Thyroid gland (tissue), 4 donors: ENCODE measurements around the gene CATSPER4. TPM values are rescaled to one million over a fixed set of nuclear protein-coding genes. Genes with fewer than 3 reads are reported as not detected.

Experiments
- DNase-seq, 2 donors: peaks; one replicate each; pipeline ENCODE4 v3.0.0-alpha.2; 2019
- H3K27ac ChIP-seq, 3 donors: fragments of 200-600 bp; sonication (generic); 1 replicate in 2 of 3; 2 replicates in 1 of 3; pipeline ENCODE4 v1.5.1; 2016 to 2019; ENCODE audit warnings: mild to moderate bottlenecking in 1 of 3, moderate library complexity in 1 of 3
- H3K27me3 ChIP-seq: fragments of 200-600 bp; sonication (generic); one replicate; pipeline ENCODE4 v1.5.1; 2019
- H3K36me3 ChIP-seq, 2 donors: fragments of 200-600 bp; sonication (generic); one replicate each; pipeline ENCODE4 v1.5.1; 2016 to 2019
- H3K4me1 ChIP-seq, 2 donors: fragments of 200-600 bp; sonication (generic); one replicate each; pipeline ENCODE4 v1.5.1; 2017 to 2019
- H3K4me3 ChIP-seq, 3 donors: fragments of 200-600 bp; sonication (generic); replicated peaks in 1 of 3; 1 replicate in 2 of 3; 2 replicates in 1 of 3; pipeline ENCODE4 v1.5.1; 2016; ENCODE audit warnings: mild to moderate bottlenecking in 1 of 3
- H3K9me3 ChIP-seq: fragments of 200-600 bp; sonication (generic); one replicate; pipeline ENCODE4 v1.5.1; 2017
- POLR2A ChIP-seq, 2 donors: fragments of 450-650 bp; IDR thresholded peaks; one replicate each; pipeline ENCODE4 v1.6.1; 2017; ENCODE audit warnings: antibody characterized with exemption in 2 of 2, mild to moderate bottlenecking in 2 of 2, moderate library complexity in 1 of 2
- WGBS, 2 donors: methylation state at CpG; one replicate each; pipeline ENCODE4 v1.1.5; 2017; 5-methylcytosine and 5-hydroxymethylcytosine counted together
- intact Hi-C: fragments of 100-400 bp; cut with DNase I; formaldehyde crosslinking; loops from one replicate; pipeline ENCODE4 v1.15.1; 2023
- total RNA-seq, 4 donors: library from RNA; depleted of rRNA; stranded (reverse); fragments of >200 nt; gene quantifications; one replicate each; pipeline ENCODE4 v1.2.3, GENCODE V29; 2016
- TF ChIP-seq, protein P1 (sequence below), 6 experiments: fragments of 200-600 bp in 3 of 6; fragments of 450-650 bp in 3 of 6; sonication (generic) in 3 of 6; IDR thresholded peaks; one replicate each; pipeline ENCODE4 v1.5.1; 2016 to 2019; ENCODE audit warnings: antibody characterized with exemption in 6 of 6, mild to moderate bottlenecking in 2 of 6, inconsistent platforms in 1 of 6, moderate library complexity in 1 of 6

The CATSPER4 gene
- total RNA-seq, 4 donors from 2014 or later, result not detected

DNA sequence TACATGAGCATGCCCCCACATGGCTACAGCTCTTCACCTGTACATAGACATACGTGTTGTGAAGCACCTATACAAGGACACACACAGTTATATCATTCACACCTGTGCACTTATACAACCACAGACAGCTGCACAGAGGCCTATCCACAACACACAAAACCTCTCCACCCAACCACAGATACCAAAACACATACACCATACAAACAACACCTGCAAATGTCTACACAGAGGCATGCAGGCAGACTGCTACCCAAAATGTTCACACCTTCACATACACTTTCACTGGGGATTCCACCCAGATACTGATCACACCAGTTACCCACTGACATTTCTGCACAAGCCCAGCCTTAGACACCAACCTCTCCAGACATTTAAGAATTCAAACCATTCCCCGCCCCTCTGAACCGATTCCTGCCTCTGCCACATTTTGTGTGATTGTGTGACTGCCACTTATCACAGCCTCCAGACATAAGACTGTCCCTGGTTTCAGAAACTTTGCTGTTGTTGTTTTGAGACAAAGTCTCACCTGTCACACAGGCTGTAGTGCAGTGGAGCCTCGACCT lies 23.6 kb upstream of the CATSPER4 start:
- TF ChIP-seq POLR2A (IDR thresholded peaks at IDR 0.05), result no peak
- TF ChIP-seq, protein P1, sequence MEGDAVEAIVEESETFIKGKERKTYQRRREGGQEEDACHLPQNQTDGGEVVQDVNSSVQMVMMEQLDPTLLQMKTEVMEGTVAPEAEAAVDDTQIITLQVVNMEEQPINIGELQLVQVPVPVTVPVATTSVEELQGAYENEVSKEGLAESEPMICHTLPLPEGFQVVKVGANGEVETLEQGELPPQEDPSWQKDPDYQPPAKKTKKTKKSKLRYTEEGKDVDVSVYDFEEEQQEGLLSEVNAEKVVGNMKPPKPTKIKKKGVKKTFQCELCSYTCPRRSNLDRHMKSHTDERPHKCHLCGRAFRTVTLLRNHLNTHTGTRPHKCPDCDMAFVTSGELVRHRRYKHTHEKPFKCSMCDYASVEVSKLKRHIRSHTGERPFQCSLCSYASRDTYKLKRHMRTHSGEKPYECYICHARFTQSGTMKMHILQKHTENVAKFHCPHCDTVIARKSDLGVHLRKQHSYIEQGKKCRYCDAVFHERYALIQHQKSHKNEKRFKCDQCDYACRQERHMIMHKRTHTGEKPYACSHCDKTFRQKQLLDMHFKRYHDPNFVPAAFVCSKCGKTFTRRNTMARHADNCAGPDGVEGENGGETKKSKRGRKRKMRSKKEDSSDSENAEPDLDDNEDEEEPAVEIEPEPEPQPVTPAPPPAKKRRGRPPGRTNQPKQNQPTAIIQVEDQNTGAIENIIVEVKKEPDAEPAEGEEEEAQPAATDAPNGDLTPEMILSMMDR (IDR thresholded peaks at IDR 0.05), result no peak
- intact Hi-C loops, result no loop called here
- Histone ChIP-seq H3K27me3 (no peaks in the 10 kb centered on the region), H3K4me1 (peaks cover 16 to 28% of the 10 kb centered on the region in 2 donors), H3K9me3 (no peaks in the 10 kb centered on the region), H3K4me3 (no peak overlapping the region), H3K27ac (no peak overlapping the region), H3K36me3 (no peaks in the 10 kb centered on the region)
- 83 to 91% methylated on average over 4 of the region's 4 CpGs for WGBS, 2 donors
- DNase-seq, result no peak

DNA sequence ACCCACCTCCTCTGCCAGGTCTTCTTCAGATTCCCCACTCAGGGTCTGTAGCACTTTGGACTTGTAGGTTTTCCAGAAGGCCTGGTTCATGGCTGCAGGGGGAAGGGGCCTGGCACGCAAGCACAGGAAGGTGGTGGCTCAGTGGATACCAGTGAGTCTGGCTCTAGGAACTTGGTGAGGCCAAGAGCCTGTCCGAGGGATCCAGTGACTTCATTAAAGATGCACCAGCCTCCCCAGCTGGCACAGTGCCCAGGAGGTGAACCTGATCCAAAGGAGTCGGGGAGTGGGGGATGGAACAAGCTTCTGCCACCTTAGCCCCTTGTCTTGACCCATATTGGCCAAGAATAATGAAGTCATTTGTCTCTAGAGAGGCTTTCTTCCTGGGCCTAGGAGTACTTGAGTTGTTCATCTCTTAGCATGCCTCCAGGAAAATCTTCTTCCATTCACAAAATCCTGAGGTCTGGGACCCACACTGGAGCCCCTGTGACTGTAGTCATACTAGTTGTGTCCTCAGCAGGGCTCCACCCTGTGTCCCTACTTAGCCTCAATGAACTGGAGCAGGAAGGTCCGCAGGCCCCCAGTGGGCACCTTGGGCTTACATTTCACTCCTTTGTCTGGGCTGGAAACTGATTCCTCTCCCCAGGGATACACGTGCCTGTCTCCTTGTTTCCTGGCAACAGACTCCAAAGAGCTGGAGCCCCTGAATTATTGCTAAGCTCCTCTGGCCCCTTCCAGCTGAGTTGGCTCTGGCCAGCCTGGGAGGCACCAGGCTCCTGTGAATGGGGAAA lies 21.8 kb upstream of the CATSPER4 start, which contains the start of gene C1orf232:
Gene C1orf232 (minus strand): TSS at position 554 of the 788 bp plus-strand sequence. CDS start 464 bp downstream, at position 90.
- TF ChIP-seq, protein P1 (IDR thresholded peaks at IDR 0.05), result no peak
- TF ChIP-seq POLR2A (IDR thresholded peaks at IDR 0.05), result no peak
- peak; percentile 21 to 30 for DNase-seq

DNA sequence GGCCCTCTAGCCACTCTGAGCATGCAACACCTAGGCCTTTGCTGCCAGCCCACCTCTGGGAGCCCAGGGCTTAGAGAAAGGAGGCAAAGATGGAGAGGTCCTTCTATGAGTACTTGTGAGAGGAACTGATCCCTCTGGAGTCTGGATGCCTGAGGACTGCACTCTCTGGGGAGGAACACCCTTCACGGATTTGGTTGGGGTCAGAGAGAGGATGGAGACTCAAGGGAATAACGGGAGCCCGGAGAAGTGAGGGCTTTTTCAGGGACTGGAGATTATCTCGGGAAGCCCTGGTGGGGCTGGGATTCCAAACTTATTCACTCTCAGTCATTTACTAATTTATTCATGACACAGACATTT lies 21.2 kb upstream of the CATSPER4 start:
- whole genome bisulfite sequencing, 2 donors, result 53 to 62% methylated on average over 4 of the region's 4 CpGs
- no peak overlapping the region for H3K4me3 ChIP-seq
- TF ChIP-seq POLR2A (IDR thresholded peaks at IDR 0.05), result no peak
- TF ChIP-seq, protein P1 (IDR thresholded peaks at IDR 0.05), result no peak
- H3K9me3 ChIP-seq, result no peaks in the 10 kb centered on the region
- H3K27me3 ChIP-seq, result no peaks in the 10 kb centered on the region
- intact Hi-C loops, result no loop called here
- H3K27ac ChIP-seq, result peak overlapping the region in 2 of 3 donors; percentile 50 to 61
- H3K4me1 ChIP-seq, result peaks cover 11 to 23% of the 10 kb centered on the region in 2 donors
- no peak for DNase-seq
- H3K36me3 ChIP-seq, result no peaks in the 10 kb centered on the region

More for the DNA sequence above, 21.8 kb upstream of the CATSPER4 start, which contains the start of gene C1orf232:
- Histone ChIP-seq H3K27ac (peak within 1 kb of the TSS; percentile 39 to 61 (median 50)), H3K4me3 (peak within 1 kb of the TSS; percentile 56 to 81 (median 58)), H3K9me3 (no peaks in the 10 kb centered on the region), H3K36me3 (no peaks in the 10 kb centered on the region), H3K27me3 (no peaks in the 10 kb centered on the region), H3K4me1 (peaks cover 16 to 23% of the 10 kb centered on the region in 2 donors)
- WGBS, 2 donors, result 59 to 83% methylated on average over 3 to 4 of the region's 5 CpGs
- intact Hi-C loops, result no loop called here

DNA sequence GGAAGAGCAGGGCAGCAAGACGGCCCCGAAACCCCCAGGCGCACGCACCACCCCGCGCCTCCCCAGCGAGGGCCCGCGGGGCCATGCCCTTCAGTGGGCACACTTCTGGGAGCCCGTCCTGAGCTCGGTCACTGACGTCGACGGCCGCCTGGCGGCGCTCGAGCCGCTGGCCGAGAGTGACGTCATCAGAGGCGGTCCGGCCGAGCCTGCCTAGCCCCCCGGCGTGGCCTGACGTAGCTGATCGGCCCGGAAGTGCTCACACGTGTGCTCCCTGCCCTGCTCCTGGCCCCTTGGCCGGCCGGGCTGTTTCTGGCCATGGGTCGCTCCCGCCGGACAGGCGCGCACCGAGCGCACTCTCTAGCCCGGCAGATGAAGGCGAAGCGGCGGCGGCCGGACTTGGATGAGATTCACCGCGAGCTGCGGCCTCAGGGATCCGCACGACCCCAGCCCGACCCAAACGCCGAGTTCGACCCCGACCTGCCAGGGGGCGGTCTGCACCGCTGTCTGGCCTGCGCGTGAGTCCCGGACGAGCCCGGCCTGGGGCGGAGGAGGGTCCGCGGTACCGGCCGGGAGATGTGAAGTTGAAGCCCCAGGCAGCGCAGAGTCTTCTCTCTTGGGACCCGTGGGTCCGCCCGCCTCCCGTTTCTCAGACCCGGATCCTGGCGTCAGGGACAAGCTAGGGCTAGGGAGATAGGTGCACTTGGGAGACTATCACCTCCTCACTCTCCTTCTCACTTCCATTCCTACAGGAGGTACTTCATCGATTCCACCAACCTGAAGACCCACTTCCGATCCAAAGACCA lies 20.5 kb upstream of the CATSPER4 start, which contains the start of gene ZNF593:
Gene ZNF593 (plus strand): TSS at position 240 of the 803 bp plus-strand sequence. CDS start 76 bp downstream, at position 316.
- H3K4me1 ChIP-seq, result peaks cover 8 to 18% of the 10 kb centered on the region in 2 donors
- no peaks in the 10 kb centered on the region for H3K36me3 ChIP-seq
- no peaks in the 10 kb centered on the region for H3K9me3 ChIP-seq
- H3K27ac ChIP-seq, result peak within 1 kb of the TSS; percentile 39 to 61 (median 50)
- peak in 1 of 2 donors; percentile 74 for TF ChIP-seq POLR2A (IDR thresholded peaks at IDR 0.05)
- TF ChIP-seq, protein P1 (IDR thresholded peaks at IDR 0.05), result peak; percentile 65 to 99 (median 90)
- DNase-seq, result peak; percentile 93
- 2% methylated on average over 24 to 40 of the region's 76 CpGs for WGBS, 2 donors
- H3K4me3 ChIP-seq, result peak within 1 kb of the TSS; percentile 56 to 81 (median 58)
- intact Hi-C loops, result loop anchor here (5.0 kb wide), 1 partner anchor 62 kb away; the partner anchor contains the start of gene CEP85
- no peaks in the 10 kb centered on the region for H3K27me3 ChIP-seq
